ENCODE data around the gene CSGALNACT2. TPM values are rescaled to one million over a fixed set of nuclear protein-coding genes. Genes with fewer than 3 reads are reported as not detected.
"Not testable (repeated sequence)": the region's sequence is repeated elsewhere in the genome, so short reads cannot be mapped to it uniquely, and the experiment has no call there.

CSGALNACT2 gene
- total and polyA plus RNA-seq, 8 donors: 2.3 to 8.6 (median 4.9) TPM

- intact Hi-C loops (cut with DNase I): no loop called here
- Histone ChIP-seq H3K27ac (no peak overlapping the region), H3K9me3 (no peaks in the 10 kb centered on the region), H3K36me3 (no peaks in the 10 kb centered on the region), H3K4me1 (no peaks in the 10 kb centered on the region), H3K4me3 (no peak overlapping the region), H3K27me3 (no peaks in the 10 kb centered on the region)
- FAIRE-seq (no peak), DNase-seq (no peak), ATAC-seq (peak in 1 of 4 donors; percentile 28)
- TF ChIP-seq CTCF (IDR thresholded peaks at IDR 0.05): no peak
- WGBS, 2 donors: 76 to 79% methylated on average over 3 of the region's 3 CpGs
Observed at GRCh38 chr10:43091846-43092245, 46.4 kb upstream of the CSGALNACT2 start.

- Histone ChIP-seq H3K9me3 (no peaks in the 10 kb centered on the region), H3K4me3 (no peak overlapping the region), H3K4me1 (no peaks in the 10 kb centered on the region), H3K36me3 (no peaks in the 10 kb centered on the region), H3K27me3 (no peaks in the 10 kb centered on the region), H3K27ac (no peak overlapping the region)
- WGBS, 2 donors: 51 to 53% methylated on average over 12 of the region's 12 CpGs
- DNase-seq (no peak), FAIRE-seq (no peak), ATAC-seq (peak in 3 of 4 donors; percentile 60 to 62 (median 61))
- intact Hi-C loops (cut with DNase I): no loop called here
- TF ChIP-seq CTCF (IDR thresholded peaks at IDR 0.05): no peak
Observed at GRCh38 chr10:43093423-43094076, 44.7 kb upstream of the CSGALNACT2 start.

GRCh38 chr10:43094085-43094484 is 44.2 kb upstream of the CSGALNACT2 start:
- intact Hi-C loops (cut with DNase I): no loop called here
- Histone ChIP-seq H3K27me3 (no peaks in the 10 kb centered on the region), H3K36me3 (no peaks in the 10 kb centered on the region), H3K4me3 (no peak overlapping the region), H3K27ac (no peak overlapping the region), H3K9me3 (no peaks in the 10 kb centered on the region), H3K4me1 (no peaks in the 10 kb centered on the region)
- no peak for ATAC-seq
- DNase-seq: no peak
- 79 to 85% methylated on average over 9 of the region's 9 CpGs for WGBS, 2 donors
- no peak for TF ChIP-seq CTCF (IDR thresholded peaks at IDR 0.05)
- FAIRE-seq: no peak

GRCh38 chr10:43099339-43099738 is 38.9 kb upstream of the CSGALNACT2 start:
- H3K4me3 ChIP-seq; DNase-seq; H3K27ac ChIP-seq; ATAC-seq; FAIRE-seq; H3K36me3 ChIP-seq; intact Hi-C loops (cut with DNase I); H3K9me3 ChIP-seq; H3K27me3 ChIP-seq; H3K4me1 ChIP-seq: not testable (repeated sequence)
- 78 to 87% methylated on average over 6 of the region's 6 CpGs for WGBS, 2 donors

- no peaks in the 10 kb centered on the region for H3K27me3 ChIP-seq
- DNase-seq (no peak), ATAC-seq (no peak), FAIRE-seq (no peak)
- H3K36me3 ChIP-seq: no peaks in the 10 kb centered on the region
- no peak for TF ChIP-seq CTCF (IDR thresholded peaks at IDR 0.05)
- no peaks in the 10 kb centered on the region for H3K9me3 ChIP-seq
- no peak overlapping the region for H3K4me3 ChIP-seq
- intact Hi-C loops (cut with DNase I): no loop called here
- WGBS, 2 donors: 71 to 78% methylated on average over 4 of the region's 4 CpGs
- H3K4me1 ChIP-seq: peaks cover 0 to 3% (median 0%) of the 10 kb centered on the region in 3 donors
- H3K27ac ChIP-seq: no peak overlapping the region
Observed at GRCh38 chr10:43099928-43100327, 38.3 kb upstream of the CSGALNACT2 start.
